HG02642 (cell line): Measurements from ENCODE around the gene SEPTIN10.
A peak's percentile ranks its signal among the peaks of the same experiment; 100 is the strongest.
"Not testable (repeated sequence)": the region's sequence is repeated elsewhere in the genome, so short reads cannot be mapped to it uniquely, and the experiment has no call there.

Source experiments
- ATAC-seq: cut with Tn5 transposase; IDR thresholded peaks from one replicate; pipeline ENCODE4 v1.9.1; 2021; ENCODE audit warnings: mild to moderate bottlenecking; ENCODE audit not compliant: unreplicated experiment, poor library complexity

The SEPTIN10 gene

DNA sequence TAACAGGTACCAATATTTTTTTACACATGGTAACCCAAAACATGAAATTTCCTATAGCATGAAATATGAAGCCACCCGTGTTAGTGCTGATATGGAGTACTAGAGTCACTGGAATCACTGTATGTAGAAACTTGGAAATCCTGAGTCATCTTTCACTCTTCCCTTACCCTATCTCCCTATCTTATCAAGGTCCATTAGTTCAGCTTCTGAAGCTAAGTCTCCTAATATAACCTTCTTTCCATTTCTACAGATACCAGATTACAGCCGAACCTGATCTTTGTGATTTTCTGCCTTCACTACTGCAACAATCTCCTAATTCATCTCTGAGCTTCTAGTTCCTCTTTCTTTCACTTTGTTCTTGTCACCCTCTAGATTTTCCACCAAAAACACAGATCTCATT lies 59.0 kb downstream of the SEPTIN10 start:
- ATAC-seq: no peak

DNA sequence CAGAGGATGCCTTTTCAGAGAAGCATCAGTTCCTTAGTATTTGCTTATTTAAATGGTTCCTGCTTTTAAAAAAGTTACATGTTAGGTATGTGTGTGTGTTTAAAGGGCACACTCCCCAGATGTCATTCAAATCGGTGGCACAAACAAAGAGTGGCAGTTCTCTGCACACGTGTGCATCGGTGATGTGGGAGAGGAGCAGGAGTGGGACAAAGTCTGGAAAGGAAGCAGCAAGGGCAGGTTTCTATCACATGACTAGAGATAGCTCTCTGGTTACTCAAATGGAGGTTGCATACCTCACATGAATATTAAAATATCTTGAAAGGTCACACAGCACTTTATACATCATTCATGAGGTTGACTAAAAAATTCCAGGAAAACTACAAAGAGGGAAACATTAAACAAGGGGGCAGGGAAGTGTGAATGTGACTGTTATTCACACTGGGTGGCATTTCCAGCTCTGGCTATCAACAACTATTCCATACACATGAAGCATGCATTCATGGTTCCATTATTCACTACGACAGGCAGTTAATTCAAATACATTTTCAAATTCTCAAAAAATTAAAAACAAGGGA lies 64.7 kb downstream of the SEPTIN10 start:
- no peak for ATAC-seq

DNA sequence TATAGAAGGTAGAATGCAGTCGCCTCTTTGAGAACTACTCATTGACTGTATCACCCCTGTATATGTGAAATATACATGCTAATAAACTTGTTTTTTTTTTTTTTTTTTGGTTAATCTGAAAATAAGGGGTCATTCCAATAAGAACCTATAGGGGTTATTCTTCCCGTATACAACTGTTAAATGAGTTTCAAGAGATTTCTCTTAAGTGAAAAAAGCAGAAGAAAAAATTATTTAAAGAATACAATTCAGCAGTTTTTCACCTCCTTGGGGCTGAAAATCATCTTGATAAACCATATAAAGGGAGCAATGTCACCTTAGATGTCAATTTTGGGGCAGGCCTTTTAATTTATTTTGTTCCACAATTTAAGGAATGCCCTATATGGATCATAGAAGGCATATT lies 66.5 kb downstream of the SEPTIN10 start:
- ATAC-seq: no peak

DNA sequence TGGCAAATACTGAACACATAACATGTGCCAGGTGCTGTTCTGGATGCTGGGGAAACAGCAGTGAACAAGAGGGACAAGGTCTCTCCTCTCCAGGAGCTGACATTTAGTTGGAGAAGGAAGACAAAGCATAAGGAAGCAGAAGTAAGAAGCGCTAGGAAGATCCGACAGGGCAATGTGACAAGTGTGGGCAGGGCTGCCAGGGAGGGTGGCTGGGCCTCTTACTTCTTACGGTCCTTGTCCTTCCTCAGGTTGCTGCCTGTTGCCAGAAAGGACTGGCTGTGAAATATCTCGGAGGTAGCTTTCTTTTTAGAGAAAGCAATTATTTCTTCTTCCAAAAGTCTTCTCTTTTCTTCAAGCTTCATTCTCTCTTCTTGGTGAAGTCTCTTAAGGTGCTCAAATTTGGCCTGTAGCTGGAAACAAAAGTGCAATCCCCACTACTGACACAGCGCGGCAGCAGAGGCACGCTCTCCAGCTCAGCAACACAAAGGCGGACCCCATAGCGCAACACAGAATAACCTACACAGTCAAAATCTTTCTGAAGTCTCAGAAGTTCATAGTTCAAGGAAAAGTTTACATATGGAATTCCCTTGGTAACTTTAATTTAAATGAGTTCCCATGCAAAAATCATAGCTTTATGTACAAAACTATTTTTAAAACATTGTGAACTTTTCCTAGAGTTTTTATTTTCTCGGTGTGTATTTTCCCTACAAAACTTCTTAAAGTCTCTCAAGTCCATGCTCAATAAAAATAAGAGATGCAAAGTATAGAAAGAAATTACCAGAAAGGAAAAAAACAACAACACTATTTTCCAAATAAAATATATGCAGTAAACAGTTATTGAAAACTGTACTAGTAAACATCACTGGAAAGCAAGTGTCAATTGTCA lies 67.7 kb downstream of the SEPTIN10 start:
- ATAC-seq: peak; percentile 74

DNA sequence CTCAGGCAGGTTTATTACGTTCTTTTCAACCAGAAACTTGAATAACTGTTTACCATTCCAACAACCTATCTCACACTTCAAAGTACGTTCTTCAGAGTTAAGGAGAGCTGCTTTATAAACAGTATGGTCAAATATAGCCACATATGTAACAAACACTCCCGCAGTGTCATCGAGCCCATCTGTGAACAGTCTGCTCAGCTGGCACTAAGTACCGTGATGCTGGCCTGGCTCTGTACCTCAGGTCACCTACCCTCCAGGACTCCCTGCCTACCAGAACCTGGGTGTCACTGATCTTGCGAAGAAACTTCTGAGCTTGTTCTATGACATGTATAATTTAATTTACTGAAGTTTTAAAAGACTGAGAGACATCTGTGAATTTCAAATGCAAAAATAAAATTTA lies 71.4 kb downstream of the SEPTIN10 start:
- no peak for ATAC-seq

DNA sequence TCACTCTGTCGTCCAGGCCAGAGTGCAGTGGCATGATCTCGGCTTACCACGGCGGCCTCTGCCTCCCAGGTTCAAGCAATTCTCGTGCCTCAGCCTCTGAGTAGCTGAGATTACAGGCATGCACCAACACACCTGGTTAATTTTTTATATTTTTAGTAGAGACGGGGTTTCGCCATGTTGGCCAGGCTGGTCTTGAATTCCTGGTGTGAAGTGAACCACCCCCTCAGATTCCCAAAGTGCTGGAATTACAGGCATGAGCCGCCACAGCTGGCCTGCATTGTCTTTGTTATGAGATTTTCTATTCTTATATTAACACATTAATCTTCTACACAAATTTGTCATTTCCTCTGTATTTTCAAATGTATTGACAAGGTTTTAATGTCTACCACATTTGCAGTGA lies 75.2 kb downstream of the SEPTIN10 start:
- ATAC-seq: no peak

DNA sequence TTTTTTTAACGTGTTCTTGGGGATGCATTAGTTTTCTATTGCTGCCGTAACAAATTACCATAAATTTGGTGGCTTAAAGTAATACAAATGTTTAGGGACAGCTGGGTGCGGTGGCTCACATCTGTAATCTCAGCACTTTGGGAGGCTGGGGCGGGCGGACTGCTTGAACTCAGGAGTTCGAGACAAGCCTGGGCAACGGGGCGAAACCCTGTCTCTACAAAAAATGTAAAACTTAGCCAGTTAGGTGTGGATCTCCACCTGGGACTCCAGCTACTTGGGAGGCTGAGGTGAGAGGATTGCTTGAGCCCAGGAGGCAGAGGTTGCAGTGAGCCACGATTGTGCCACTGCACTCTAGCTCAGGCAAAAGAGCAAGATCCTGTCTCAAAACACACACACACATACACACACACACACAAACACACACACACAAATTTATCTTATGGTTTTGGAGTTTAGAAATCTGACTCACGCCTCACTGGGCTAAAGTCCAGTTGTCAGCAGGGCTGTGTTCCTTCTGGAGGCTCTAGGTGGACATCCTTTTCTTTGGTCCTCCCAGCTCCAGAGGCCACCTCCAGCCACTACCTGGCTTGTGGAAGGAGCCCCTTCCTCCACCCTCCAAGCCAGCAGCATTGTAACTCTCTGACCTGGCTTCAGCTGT lies 76.1 kb downstream of the SEPTIN10 start:
- ATAC-seq: no peak

DNA sequence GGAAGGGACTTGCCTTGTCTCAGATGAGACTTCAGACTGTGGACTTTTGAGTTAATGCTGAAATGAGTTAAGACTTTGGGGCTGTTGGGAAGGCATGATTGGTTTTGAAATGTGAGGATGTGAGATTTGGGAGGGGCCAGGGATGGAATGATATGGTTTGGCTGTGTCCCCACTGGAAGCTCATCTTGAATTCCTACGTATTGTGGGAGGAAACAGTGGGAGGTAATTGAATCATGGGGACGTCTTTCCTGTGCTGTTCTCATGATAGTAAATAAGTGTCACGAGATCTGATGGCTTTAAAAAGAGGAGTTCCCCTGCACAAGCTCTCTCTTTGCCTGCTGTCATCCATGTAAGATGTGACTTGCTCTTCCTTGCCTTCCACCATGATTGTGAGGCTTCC lies 77.2 kb downstream of the SEPTIN10 start:
- not testable (repeated sequence) for ATAC-seq

DNA sequence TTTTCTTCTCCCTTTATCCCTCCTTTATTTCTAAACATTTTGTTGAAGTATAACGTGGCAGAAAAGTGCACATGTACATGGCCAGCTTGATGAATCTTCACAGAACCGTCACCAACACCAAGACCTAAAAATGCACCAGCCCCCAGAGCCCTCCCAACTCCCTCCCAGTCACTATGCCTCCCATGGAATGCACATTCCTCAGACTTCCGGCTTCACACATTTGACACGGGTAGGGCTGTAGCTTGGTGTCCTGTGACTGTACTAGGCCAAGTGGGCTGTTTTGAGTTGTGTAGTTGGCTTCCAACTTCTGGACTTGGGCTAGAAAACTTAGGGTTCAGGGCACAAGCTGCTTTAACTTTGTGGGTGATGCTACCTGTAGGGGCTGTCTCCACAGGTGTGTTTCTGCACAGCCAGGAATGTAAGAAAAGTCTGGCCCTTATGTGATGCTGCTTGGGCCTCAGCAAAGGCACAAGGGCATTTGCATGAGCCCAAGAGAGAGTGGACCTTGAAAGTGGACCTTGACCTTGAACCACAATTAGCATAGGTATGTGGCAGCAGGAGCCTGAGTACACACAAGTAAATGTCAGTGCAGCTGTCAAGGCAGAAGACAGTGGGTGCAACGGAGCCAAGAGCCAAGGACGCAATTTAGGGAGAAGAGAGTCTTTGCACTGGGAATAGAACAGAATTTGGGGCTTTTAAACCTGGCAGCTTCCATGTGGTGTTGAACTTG lies 78.4 kb downstream of the SEPTIN10 start:
- no peak for ATAC-seq

DNA sequence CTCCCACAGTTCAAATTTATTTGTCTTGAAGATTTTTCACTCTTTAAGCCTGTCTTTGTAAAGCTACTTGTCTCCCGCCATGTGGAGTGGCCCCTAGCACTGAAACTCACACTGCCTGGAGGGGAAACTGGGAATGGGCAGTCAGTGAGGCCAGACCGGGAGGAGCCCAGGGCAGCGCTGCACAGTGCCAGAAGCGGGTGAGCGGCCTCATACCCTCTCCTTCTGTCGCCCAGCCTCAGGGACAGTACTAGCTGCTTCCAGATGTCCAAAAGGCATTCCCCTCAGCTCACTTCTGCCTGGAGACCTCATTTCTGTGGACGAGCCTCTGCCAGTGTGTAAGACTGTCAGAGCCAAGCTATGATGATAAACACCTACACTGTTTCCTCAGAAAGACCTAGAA lies 79.9 kb downstream of the SEPTIN10 start:
- no peak for ATAC-seq

DNA sequence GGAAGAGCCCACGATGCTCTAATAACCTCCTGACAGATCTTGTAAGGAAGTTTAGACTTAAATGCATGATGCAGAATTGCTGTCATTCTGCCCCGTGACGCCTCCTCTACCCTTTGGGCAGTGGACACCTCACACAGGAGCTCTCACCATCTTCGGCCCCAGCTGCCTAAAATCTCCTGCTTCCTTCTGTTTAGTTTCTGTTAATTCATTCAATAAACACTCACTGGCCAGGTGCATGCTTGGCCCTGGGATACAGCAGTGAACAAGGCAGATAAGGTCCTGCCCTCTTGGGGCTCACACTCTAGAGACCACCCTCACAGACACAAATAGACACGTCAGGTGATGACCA lies 81.1 kb downstream of the SEPTIN10 start:
- no peak for ATAC-seq

DNA sequence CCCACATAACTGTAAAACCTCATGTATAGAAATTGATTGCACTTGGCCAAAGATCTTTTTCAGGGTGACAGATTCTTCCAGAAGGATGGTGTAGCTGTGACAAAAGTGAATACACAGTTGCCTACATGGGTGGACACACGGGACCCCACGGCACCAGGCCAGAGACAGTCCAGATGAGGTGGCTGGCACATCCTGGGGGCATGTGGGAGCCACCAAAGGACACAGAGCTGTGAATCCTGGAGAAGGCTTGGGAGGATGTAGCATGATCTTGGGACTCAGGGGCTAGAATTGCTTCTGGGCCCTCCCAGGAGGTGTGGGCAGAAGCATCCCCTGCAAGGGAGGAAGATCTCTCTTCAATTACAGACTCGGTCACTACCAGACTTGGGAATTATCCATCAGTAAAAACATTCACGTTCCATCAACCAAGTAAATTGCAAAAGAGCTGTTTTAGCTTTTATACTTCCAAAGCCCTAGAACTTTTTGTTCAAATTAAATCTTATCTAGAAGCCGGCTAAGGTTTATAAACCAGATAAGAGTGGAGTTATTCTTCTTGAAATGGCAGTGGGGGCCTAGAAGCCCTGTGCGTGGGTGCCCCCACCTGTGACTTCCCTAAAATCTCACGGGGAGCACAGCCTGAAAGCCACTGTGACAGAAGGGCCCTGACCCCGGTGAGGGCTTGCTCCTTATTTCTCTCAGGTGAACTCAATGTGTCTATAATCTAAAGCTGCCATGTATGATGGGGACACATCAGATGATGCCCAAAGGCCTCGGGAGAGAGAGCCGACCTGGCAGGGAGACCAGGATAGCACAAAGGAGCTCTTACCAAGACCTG lies 81.7 kb downstream of the SEPTIN10 start:
- ATAC-seq: no peak

DNA sequence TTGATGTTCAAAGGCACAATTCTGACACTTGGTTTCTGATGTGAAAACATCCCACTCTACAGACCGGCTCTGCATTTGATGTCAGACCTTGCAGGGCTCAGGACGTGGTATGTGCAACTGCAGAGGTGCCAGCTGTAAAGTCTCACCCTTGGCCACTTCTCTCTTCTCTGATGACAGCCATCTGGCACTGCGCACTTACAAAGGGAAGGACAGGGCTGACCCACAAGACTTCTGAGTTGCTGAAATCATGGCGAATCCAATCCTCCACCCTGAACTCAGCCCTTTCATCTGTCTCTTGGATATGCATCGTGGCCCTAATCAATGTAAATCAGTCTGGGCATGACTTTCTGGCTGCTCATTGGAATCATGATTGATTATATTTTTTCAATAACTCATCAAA lies 82.5 kb downstream of the SEPTIN10 start:
- ATAC-seq: no peak

DNA sequence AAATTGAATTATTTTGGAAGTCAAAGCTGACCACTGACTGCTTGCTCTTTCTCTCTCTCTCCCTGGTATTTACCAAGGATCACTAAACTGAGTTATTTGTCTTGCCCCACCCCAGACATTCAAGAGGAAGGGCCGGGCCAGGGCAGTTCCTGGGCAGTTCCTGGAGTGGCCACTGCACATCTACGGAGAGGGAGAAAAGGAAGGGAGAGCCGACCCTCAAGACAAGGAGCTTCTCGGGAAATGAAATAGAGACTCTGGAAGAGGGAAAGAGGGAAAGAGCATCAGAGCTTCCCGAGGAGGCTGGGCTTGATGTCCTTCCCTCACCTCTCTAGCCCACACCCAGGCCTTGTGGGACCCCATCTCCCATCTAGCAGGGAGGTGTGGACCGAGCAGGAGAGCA lies 83.1 kb downstream of the SEPTIN10 start:
- ATAC-seq: no peak

DNA sequence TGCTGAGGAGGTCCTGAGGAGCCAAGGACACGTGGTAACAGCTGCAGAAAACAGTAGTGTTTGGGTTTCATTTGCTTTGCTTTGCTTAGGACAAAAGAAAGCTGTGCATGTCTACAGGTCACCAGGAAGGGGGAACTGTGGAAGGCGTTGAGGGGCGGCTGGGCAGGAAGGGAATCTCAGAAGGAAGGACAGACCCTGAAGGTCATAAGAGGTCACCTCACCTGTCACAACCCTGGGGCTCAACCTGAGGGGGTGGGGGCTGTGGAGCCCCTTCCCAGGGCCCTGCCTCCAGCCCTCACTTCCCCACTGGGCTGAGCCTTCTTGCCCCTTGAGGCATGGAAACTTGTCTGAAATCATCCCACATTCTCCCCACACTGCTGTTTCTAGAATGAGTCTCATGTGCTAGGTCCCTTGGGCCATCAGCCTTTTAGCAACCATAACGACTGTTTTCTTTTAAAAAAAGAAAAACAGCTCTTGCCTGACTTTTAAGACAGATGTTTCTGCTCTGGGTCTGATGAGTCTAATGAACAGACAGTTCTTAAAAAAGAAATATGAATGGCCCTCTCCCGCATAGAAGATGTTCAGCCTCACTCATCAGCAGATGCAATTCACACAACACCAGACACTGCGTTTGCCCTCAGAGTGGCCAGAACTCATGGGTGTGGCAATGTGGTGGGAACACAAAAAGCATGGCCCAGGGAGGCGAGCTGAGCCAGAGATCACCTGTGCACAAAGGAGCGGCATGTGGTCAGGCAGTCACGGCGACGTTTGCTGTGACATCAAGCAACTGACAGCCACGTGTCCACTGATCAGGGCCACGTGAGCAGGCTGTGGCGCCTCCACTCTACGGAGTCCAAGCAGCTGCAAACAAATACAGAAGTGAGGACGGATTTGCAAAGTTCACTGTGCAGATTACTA lies 84.0 kb downstream of the SEPTIN10 start:
- no peak for ATAC-seq

DNA sequence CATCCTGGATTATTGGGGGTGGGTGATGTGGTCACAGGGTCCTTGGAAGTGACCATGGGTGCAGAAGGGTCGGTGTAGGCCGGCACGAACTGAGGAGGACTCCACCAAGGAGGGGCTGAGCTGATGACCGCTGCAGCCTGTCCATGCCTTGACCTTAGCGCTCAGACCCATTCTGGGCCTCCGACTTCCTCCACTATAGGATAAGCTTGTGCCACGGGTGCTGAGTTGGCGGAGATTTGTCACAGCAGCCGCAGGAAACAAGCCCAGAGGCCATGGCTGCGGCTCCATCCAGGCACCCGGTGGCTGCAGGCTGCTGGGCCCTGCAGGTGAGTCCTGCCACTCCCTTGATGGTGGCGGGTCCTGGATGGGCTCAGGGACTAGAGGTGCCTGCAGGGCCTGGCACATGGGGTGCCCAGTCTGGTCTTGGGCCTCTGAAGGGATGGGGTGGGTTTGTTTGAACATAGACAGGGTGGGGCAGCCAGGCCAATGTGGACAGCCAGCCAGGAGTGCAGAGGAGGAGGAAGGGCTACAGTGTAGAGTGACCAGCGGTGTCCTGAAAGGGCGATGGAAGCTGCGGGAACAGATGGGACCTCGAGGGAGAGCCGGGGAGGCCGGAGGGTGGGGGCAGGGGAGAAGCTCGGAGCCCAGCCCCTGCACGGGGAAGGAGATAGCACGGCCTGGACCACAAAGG lies 84.8 kb downstream of the SEPTIN10 start:
- ATAC-seq: no peak

DNA sequence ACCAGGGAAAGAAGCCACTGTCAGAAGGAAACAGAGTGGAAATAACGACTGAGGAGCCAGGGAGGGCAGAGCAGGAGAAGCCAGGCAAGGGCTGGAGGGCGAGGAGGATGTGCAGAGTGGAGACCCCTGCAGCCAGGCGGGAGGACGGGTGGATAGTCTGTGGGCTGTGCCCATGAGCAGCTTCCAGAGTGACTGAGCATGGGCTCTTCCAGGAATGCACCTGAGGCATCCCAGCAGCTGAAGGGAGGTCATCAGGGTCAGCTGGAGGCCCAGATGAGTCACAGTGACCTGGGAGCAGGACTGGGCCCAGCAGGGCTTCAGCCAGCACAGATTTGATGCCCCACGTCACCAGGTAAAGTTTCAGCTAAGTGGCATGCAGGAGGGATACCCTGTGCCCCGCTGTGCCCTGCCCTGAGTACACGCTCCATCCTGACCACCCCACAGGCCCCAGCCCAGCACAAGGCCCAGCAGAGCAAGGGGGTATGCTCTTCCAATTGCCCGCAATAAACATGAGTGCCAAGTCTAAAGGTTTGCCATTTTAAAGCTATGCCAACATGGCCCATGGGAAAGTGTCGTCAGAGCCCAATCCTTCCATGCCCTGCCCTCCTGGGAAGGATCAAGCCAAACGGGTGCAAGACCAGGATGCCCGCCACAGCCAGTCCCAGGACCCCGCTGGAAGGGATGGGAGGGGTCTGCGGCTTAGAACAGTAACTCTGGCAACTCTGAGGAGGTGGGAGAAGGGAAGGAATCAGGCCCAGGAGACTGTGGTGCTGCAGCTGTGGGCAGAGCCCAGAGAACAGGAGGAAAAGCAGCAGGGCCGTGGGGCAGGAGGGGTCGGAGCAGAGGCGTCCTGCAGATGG lies 85.7 kb downstream of the SEPTIN10 start:
- ATAC-seq: no peak

DNA sequence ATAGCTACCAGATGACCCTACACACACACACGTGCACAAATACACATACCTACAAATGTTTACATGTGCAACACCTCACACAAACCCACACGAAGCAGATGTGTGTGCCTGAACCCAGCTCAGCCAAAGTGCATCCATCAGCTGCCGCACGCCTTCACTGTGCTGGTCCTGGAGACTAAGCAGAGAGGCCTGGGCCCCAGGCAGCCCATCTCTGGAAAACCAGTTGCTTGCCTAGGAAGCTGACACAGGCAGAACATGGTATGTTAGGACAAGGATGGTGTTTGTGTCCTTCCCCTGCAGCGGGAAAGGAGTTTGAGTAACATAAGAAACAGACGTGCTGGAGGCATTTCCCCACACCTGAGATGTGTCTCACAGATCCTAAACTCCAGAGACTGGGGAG lies 86.7 kb downstream of the SEPTIN10 start:
- ATAC-seq: no peak
